ENCODE results near the gene PRKAA1.

PRKAA1 gene

DNA sequence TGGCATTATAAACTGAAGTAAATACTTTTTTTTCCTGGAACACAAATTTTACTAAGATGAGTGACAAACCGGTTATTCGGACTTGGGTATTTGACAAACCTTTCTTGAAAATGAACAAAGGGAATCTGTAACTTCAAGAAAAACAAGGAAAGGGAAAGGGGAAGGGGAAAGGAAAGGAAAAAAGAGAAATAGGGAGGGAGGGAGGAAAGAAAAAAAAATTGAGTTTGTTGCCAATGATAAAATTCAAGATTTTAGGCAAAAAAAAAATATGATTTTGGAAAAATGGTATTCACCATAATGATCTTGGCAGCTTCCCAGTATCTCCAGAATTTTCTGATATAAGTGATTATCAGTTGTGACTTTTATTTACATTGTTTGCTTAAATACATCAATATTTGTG, 40.8 kb downstream of the PRKAA1 start:
- H3K9me3 ChIP-seq (ENCODE audit: insufficient read depth, low read length), result no peaks in the 10 kb centered on the region
- H3K4me2 ChIP-seq (ENCODE audit: low read depth, low read length, poor library complexity, severe bottlenecking), result no peak overlapping the region
- no peak overlapping the region for H3K27ac ChIP-seq (ENCODE audit: low read depth, low read length)
- no peak overlapping the region for H3K9ac ChIP-seq (ENCODE audit: low read length)
- H3F3A ChIP-seq (ENCODE audit: insufficient read depth), result peaks cover 33% of the 10 kb centered on the region
- H3K36me3 ChIP-seq (ENCODE audit: low read length), result peaks cover 14% of the 10 kb centered on the region
- no peak overlapping the region for H2AFZ ChIP-seq (ENCODE audit: low read depth, low read length, severe bottlenecking)
- 0 out of 2 replicates have a peak, but pooled peaks cover 4% of the 10 kb centered on the region for H4K20me1 ChIP-seq (ENCODE audit: low read depth, low read length)
- no peaks in the 10 kb centered on the region for H3K9me2 ChIP-seq (replicated peaks; ENCODE audit: insufficient read depth, low read length)
- peaks cover 29% of the 10 kb centered on the region for H3K79me2 ChIP-seq (ENCODE audit: insufficient read depth, low read length)
- no peak overlapping the region for H3K4me3 ChIP-seq (ENCODE audit: insufficient read depth, low read length, poor library complexity, severe bottlenecking)
- H3K27me3 ChIP-seq (ENCODE audit: low read length), result no peaks in the 10 kb centered on the region
- no peak for TF ChIP-seq EZH2phosphoT487 (conservative IDR thresholded peaks at IDR 0.05; ENCODE audit: low read length)
- TF ChIP-seq, protein P1, sequence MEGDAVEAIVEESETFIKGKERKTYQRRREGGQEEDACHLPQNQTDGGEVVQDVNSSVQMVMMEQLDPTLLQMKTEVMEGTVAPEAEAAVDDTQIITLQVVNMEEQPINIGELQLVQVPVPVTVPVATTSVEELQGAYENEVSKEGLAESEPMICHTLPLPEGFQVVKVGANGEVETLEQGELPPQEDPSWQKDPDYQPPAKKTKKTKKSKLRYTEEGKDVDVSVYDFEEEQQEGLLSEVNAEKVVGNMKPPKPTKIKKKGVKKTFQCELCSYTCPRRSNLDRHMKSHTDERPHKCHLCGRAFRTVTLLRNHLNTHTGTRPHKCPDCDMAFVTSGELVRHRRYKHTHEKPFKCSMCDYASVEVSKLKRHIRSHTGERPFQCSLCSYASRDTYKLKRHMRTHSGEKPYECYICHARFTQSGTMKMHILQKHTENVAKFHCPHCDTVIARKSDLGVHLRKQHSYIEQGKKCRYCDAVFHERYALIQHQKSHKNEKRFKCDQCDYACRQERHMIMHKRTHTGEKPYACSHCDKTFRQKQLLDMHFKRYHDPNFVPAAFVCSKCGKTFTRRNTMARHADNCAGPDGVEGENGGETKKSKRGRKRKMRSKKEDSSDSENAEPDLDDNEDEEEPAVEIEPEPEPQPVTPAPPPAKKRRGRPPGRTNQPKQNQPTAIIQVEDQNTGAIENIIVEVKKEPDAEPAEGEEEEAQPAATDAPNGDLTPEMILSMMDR (IDR thresholded peaks at IDR 0.05; ENCODE audit: insufficient read depth, low read length, poor library complexity, severe bottlenecking), result no peak

DNA sequence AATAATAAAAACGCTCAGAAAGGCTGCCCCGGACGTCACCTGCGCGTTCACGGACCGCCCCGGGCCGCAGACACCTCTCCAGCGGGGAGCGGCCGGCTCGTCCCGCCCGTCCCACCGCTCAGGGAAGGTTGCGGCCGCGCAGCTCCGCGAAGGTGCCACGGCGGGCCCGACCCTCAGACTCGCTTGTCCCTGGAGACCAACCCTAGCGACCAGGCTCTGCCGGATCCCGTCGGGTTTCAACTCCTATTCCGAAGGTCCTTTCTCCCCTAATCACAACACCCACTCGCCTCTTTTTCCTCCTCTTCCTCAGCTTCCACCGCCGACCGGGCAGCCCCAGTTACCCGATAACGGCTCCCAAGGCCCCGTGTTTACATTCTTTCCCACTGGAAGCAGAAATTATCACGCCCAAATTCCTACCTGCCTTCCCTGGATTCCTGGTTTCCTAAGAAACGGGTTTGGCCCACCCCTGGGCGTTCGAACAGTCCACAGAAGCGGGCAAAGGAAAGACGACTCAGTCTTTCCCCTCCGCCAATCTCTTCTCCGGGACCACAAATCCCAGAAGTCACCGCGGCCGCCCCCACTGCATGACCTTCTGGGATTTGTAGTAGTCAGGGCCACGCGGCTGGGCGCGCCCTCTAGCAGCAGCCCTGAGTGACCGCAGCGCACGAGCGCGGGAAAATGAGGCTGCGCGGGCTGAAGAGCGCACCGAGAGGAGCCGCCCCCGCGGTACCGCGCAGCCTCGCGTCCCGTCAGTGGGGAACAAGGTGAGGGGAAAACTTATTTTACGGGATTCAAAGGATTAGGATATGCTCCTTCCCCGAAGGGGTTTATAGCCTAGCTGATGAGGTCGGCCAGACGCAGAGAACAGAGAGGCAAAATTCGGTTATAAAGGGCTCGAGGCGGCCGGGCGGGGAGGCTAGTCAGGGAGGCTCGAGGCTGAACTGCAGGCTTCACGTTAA, 42.5 kb downstream of the PRKAA1 start, which contains the start of gene TTC33:
Gene TTC33 (minus strand): TSS at position 555 of the 959 bp plus-strand sequence. CDS start 8,943 bp downstream, outside the sequence.
- peak within 1 kb of the TSS; percentile 92 for H2AFZ ChIP-seq (ENCODE audit: low read depth, low read length, severe bottlenecking)
- TF ChIP-seq, protein P1 (IDR thresholded peaks at IDR 0.05; ENCODE audit: insufficient read depth, low read length, poor library complexity, severe bottlenecking), result peak; percentile 67
- TF ChIP-seq EZH2phosphoT487 (conservative IDR thresholded peaks at IDR 0.05; ENCODE audit: low read length), result no peak

DNA sequence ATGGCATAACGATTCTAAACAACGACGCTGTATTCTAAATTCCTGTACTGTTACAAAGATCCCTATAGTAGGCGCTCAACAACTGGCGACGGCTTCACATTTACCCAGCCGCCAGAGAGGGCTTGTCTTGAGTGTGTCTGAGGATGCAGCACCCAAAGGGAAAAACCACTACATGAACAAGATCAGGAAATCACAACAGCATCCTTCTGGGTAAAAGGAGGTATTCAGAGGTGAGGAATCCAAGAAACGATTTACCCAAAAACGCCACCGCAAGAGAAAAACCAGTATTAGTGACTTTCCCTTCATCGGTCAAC, 43.1 kb downstream of the PRKAA1 start:
- Histone ChIP-seq H3K4me3 (ENCODE audit: insufficient read depth, low read length, poor library complexity, severe bottlenecking) (peak overlapping the region; percentile 85), H3K36me3 (ENCODE audit: low read length) (no peaks in the 10 kb centered on the region; the same call in 1 of the 2 replicates), H3K4me2 (ENCODE audit: low read depth, low read length, poor library complexity, severe bottlenecking) (peak overlapping the region; percentile 80), H3K79me2 (ENCODE audit: insufficient read depth, low read length) (peaks cover 52% of the 10 kb centered on the region), H3K9ac (ENCODE audit: low read length) (peak overlapping the region; percentile 91), H3K27ac (ENCODE audit: low read depth, low read length) (peak overlapping the region; percentile 61), H4K20me1 (ENCODE audit: low read depth, low read length) (no peaks in the 10 kb centered on the region), H3F3A (ENCODE audit: insufficient read depth) (peaks cover 21% of the 10 kb centered on the region), H3K9me2 (replicated peaks; ENCODE audit: insufficient read depth, low read length) (no peaks in the 10 kb centered on the region), H2AFZ (ENCODE audit: low read depth, low read length, severe bottlenecking) (peak overlapping the region; percentile 92), H3K27me3 (ENCODE audit: low read length) (no peaks in the 10 kb centered on the region), H3K9me3 (ENCODE audit: insufficient read depth, low read length) (no peaks in the 10 kb centered on the region)
- TF ChIP-seq, protein P1 (IDR thresholded peaks at IDR 0.05; ENCODE audit: insufficient read depth, low read length, poor library complexity, severe bottlenecking), result peak; percentile 84
- no peak for TF ChIP-seq EZH2phosphoT487 (conservative IDR thresholded peaks at IDR 0.05; ENCODE audit: low read length)

More for the DNA sequence above, 42.5 kb downstream of the PRKAA1 start, which contains the start of gene TTC33:
- H3K27ac ChIP-seq (ENCODE audit: low read depth, low read length), result peak within 1 kb of the TSS; percentile 61
- peak within 1 kb of the TSS; percentile 80 for H3K4me2 ChIP-seq (ENCODE audit: low read depth, low read length, poor library complexity, severe bottlenecking)
- peaks cover 2% of the 10 kb centered on the region; the same call in 1 of the 2 replicates for H3K36me3 ChIP-seq (ENCODE audit: low read length)
- peaks cover 27% of the 10 kb centered on the region for H3F3A ChIP-seq (ENCODE audit: insufficient read depth)
- H3K9ac ChIP-seq (ENCODE audit: low read length), result peak within 1 kb of the TSS; percentile 91
- no peaks in the 10 kb centered on the region for H4K20me1 ChIP-seq (ENCODE audit: low read depth, low read length)
- H3K27me3 ChIP-seq (ENCODE audit: low read length), result no peaks in the 10 kb centered on the region
- H3K4me3 ChIP-seq (ENCODE audit: insufficient read depth, low read length, poor library complexity, severe bottlenecking), result peak within 1 kb of the TSS; percentile 85
- peaks cover 46% of the 10 kb centered on the region for H3K79me2 ChIP-seq (ENCODE audit: insufficient read depth, low read length)
- H3K9me2 ChIP-seq (replicated peaks; ENCODE audit: insufficient read depth, low read length), result no peaks in the 10 kb centered on the region
- no peaks in the 10 kb centered on the region for H3K9me3 ChIP-seq (ENCODE audit: insufficient read depth, low read length)

All from SU-DHL-6 (cell line).